GM13976 (cell line): ENCODE measurements around the gene PLCXD3.

Experiments used
- DNase-seq: peaks from one replicate; pipeline ENCODE4 v3.0.0; 2012; ENCODE audit warnings: low spot score
- in situ Hi-C: fragments of 300-500 bp; cut with MboI; formaldehyde crosslinking; loops from one replicate; pipeline ENCODE4 v1.12.0; 2022; ENCODE audit warnings: low sequenced_read_pairs, mixed read lengths, inconsistent platforms; ENCODE audit not compliant: unreplicated experiment
- TF ChIP-seq, protein P1 (sequence below): IDR thresholded peaks from 2 replicates; pipeline ENCODE4 v1.5.1; 2012; ENCODE audit warnings: borderline replicate concordance, mild to moderate bottlenecking; ENCODE audit not compliant: insufficient read depth; ENCODE audit errors: extremely low read depth, missing control alignments, control extremely low read depth

Gene PLCXD3

GRCh38 chr5:41402845-41403244 is 107.6 kb downstream of the PLCXD3 start:
- no peak for DNase-seq
- in situ Hi-C loops, result no loop called here
- TF ChIP-seq, protein P1, sequence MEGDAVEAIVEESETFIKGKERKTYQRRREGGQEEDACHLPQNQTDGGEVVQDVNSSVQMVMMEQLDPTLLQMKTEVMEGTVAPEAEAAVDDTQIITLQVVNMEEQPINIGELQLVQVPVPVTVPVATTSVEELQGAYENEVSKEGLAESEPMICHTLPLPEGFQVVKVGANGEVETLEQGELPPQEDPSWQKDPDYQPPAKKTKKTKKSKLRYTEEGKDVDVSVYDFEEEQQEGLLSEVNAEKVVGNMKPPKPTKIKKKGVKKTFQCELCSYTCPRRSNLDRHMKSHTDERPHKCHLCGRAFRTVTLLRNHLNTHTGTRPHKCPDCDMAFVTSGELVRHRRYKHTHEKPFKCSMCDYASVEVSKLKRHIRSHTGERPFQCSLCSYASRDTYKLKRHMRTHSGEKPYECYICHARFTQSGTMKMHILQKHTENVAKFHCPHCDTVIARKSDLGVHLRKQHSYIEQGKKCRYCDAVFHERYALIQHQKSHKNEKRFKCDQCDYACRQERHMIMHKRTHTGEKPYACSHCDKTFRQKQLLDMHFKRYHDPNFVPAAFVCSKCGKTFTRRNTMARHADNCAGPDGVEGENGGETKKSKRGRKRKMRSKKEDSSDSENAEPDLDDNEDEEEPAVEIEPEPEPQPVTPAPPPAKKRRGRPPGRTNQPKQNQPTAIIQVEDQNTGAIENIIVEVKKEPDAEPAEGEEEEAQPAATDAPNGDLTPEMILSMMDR, result no peak

- in situ Hi-C loops, result no loop called here
- DNase-seq, result no peak
- TF ChIP-seq, protein P1, result no peak
Observed at GRCh38 chr5:41399839-41400238, 110.6 kb downstream of the PLCXD3 start.

DNA sequence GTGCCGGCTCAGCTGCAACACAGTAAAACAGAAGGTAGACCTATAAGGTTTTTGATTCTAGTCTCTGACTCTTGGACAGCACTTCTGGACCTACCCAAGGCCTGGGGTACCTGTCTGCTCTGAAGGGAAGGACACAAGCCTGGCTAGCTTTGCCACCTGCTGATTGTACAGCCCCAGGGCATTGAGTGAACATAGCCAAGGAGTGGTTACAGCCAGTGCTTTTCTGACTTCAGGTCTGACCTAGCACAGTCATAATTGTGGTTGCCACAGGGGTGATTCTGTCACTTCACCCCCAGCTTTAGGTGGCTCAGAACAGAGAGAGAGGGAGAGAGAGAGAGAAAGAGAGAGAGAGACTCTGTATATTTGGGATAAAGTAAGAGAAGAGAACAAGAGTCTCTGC is 118.4 kb downstream of the PLCXD3 start:
- in situ Hi-C loops, result no loop called here

DNA sequence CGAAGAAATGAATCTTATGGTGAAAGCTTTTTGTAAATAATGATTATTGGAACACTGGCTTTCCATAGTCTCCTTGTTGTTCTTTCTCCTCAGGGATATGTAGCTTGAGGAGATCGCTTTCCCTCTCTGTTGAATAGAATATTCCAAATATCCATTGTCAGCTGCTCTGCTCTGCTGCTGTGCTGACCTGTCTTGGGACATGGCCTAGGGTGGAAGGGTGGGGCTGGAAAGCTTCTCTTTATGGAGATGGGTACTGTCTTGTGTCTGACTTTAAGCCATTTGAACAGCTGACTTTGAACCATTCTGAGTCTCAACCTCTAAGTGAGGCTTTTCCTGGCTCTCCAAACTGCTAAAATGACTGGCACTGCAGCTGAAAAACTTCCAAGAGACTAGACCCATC is 135.8 kb downstream of the PLCXD3 start:
- DNase-seq, result no peak
- in situ Hi-C loops, result no loop called here
- TF ChIP-seq, protein P1, result no peak

More for the DNA sequence above, 118.4 kb downstream of the PLCXD3 start:
- no peak for DNase-seq
- TF ChIP-seq, protein P1, result no peak

- in situ Hi-C loops, result no loop called here
- DNase-seq, result no peak
- TF ChIP-seq, protein P1, result no peak
Observed at GRCh38 chr5:41373230-41373629, 137.2 kb downstream of the PLCXD3 start.

- TF ChIP-seq, protein P1, result no peak
- in situ Hi-C loops, result no loop called here
- no peak for DNase-seq
Observed at GRCh38 chr5:41371738-41372137, 138.7 kb downstream of the PLCXD3 start.

- no peak for DNase-seq
- TF ChIP-seq, protein P1, result no peak
- in situ Hi-C loops, result no loop called here
Observed at GRCh38 chr5:41370482-41370881, 139.9 kb downstream of the PLCXD3 start.
